ENCODE data around the gene GABRP.

Gene GABRP

DNA sequence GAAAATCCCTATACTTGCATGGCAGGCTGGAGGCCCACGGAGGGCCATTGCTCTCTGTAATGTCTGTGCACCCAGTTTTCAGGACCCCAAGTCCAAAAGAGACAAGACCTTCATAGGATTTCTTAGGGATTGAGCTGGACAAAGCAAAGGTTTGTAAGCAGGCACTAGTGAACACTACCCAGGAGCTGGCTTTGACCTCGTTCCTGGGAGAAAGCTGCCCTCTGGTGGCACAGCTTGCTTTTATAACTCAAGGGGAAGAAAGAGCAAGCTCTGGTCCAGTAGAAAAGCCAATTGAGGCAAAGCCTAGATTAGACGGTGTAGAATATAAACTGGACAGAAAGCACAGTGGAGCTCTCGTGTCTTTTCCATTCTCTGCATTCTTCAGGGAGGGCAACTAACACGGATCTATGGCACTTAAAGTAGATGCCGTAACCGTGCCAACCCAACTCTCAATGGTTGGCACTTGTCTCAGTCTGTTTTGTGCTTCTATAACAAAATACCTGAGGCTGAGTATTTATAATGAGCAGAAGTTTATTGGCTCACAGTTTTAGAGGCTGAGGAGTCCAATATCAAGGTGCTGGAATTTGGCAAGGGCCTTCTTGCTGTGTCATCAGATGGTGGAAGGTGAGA is 7.9 kb downstream of the GABRP start:
- Histone ChIP-seq H3K27me3 (replicated peaks; ENCODE audit: control insufficient read depth, insufficient read depth, low read length) (peaks cover 2% of the 10 kb centered on the region), H3K4me3 (replicated peaks; ENCODE audit: low read depth, low read length) (no peak overlapping the region), H3K36me3 (ENCODE audit: control insufficient read depth, insufficient read depth, low read length) (no peaks in the 10 kb centered on the region)
- no peak for DNase-seq (ENCODE audit: extremely low read depth, insufficient read length)
- TF ChIP-seq, protein P1, sequence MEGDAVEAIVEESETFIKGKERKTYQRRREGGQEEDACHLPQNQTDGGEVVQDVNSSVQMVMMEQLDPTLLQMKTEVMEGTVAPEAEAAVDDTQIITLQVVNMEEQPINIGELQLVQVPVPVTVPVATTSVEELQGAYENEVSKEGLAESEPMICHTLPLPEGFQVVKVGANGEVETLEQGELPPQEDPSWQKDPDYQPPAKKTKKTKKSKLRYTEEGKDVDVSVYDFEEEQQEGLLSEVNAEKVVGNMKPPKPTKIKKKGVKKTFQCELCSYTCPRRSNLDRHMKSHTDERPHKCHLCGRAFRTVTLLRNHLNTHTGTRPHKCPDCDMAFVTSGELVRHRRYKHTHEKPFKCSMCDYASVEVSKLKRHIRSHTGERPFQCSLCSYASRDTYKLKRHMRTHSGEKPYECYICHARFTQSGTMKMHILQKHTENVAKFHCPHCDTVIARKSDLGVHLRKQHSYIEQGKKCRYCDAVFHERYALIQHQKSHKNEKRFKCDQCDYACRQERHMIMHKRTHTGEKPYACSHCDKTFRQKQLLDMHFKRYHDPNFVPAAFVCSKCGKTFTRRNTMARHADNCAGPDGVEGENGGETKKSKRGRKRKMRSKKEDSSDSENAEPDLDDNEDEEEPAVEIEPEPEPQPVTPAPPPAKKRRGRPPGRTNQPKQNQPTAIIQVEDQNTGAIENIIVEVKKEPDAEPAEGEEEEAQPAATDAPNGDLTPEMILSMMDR (IDR thresholded peaks at IDR 0.05; ENCODE audit: insufficient read depth, low read length, poor library complexity, severe bottlenecking): peak; percentile 60

GRCh38 chr5:170792878-170793277 is 9.4 kb downstream of the GABRP start:
- no peak for DNase-seq (ENCODE audit: extremely low read depth, insufficient read length)
- Histone ChIP-seq H3K27me3 (replicated peaks; ENCODE audit: control insufficient read depth, insufficient read depth, low read length) (peaks cover 2% of the 10 kb centered on the region), H3K36me3 (ENCODE audit: control insufficient read depth, insufficient read depth, low read length) (no peaks in the 10 kb centered on the region), H3K4me3 (replicated peaks; ENCODE audit: low read depth, low read length) (no peak overlapping the region)
- TF ChIP-seq, protein P1 (IDR thresholded peaks at IDR 0.05; ENCODE audit: insufficient read depth, low read length, poor library complexity, severe bottlenecking): no peak

DNA sequence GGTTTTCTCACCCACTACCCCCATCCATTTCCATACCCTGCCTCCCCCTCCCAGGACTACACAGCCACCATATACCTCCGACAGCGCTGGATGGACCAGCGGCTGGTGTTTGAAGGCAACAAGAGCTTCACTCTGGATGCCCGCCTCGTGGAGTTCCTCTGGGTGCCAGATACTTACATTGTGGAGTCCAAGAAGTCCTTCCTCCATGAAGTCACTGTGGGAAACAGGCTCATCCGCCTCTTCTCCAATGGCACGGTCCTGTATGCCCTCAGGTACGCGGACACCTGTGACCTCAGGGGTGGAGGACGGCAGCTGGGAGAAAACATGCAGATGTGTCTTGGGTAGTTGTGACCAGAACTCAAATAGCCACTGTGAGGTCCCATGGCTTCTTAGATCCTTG is 11.6 kb downstream of the GABRP start:
- no peak for DNase-seq (ENCODE audit: extremely low read depth, insufficient read length)
- no peaks in the 10 kb centered on the region for H3K36me3 ChIP-seq (ENCODE audit: control insufficient read depth, insufficient read depth, low read length)
- H3K27me3 ChIP-seq (replicated peaks; ENCODE audit: control insufficient read depth, insufficient read depth, low read length): peaks cover 2% of the 10 kb centered on the region; the same call in 1 of the 2 replicates
- no peak overlapping the region for H3K4me3 ChIP-seq (replicated peaks; ENCODE audit: low read depth, low read length)
- TF ChIP-seq, protein P1 (IDR thresholded peaks at IDR 0.05; ENCODE audit: insufficient read depth, low read length, poor library complexity, severe bottlenecking): no peak

- H3K4me3 ChIP-seq (replicated peaks; ENCODE audit: low read depth, low read length): no peak overlapping the region
- peaks cover 3% of the 10 kb centered on the region for H3K27me3 ChIP-seq (replicated peaks; ENCODE audit: control insufficient read depth, insufficient read depth, low read length)
- H3K36me3 ChIP-seq (ENCODE audit: control insufficient read depth, insufficient read depth, low read length): no peaks in the 10 kb centered on the region
- TF ChIP-seq, protein P1 (IDR thresholded peaks at IDR 0.05; ENCODE audit: insufficient read depth, low read length, poor library complexity, severe bottlenecking): no peak
- no peak for DNase-seq (ENCODE audit: extremely low read depth, insufficient read length)
These were observed 22.1 kb downstream of the GABRP start for GRCh38 chr5:170805666-170806065.

GRCh38 chr5:170809551-170809950 is 26.0 kb downstream of the GABRP start:
- DNase-seq (ENCODE audit: extremely low read depth, insufficient read length): peak; percentile 6
- Histone ChIP-seq H3K27me3 (replicated peaks; ENCODE audit: control insufficient read depth, insufficient read depth, low read length) (peaks cover 2% of the 10 kb centered on the region), H3K4me3 (replicated peaks; ENCODE audit: low read depth, low read length) (no peak overlapping the region), H3K36me3 (ENCODE audit: control insufficient read depth, insufficient read depth, low read length) (no peaks in the 10 kb centered on the region)
- TF ChIP-seq, protein P1 (IDR thresholded peaks at IDR 0.05; ENCODE audit: insufficient read depth, low read length, poor library complexity, severe bottlenecking): peak; percentile 42

DNA sequence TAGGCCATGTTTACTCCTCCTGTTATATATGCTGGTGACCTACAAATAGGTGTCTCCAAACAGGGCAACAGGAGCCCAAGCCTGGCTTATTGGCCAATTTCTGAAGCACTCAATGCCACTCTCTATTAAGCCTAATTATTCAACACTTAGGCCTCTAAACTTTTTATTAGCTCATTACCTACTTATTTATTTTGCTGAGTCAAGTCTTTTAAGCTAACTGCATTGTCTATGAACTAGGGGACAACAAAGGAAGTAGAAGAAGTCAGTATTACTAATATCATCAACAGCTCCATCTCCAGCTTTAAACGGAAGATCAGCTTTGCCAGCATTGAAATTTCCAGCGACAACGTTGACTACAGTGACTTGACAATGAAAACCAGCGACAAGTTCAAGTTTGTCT is 28.2 kb downstream of the GABRP start:
- TF ChIP-seq, protein P1 (IDR thresholded peaks at IDR 0.05; ENCODE audit: insufficient read depth, low read length, poor library complexity, severe bottlenecking): no peak
- Histone ChIP-seq H3K36me3 (ENCODE audit: control insufficient read depth, insufficient read depth, low read length) (no peaks in the 10 kb centered on the region), H3K4me3 (replicated peaks; ENCODE audit: low read depth, low read length) (no peak overlapping the region), H3K27me3 (replicated peaks; ENCODE audit: control insufficient read depth, insufficient read depth, low read length) (peaks cover 2% of the 10 kb centered on the region)
- DNase-seq (ENCODE audit: extremely low read depth, insufficient read length): no peak
